Stimulated activated CD4-positive, alpha-beta T cell treated with anti-CD3 and anti-CD28 coated beads, Interleukin-4, amount 100 ng/mL, for 24 hours (primary cell): ENCODE results near the gene CTSA.
A peak's percentile ranks its signal among the peaks of the same experiment; 100 is the strongest.

ENCODE experiments used
- DNase-seq: peaks from one replicate; pipeline ENCODE4 v3.0.0-alpha.2; 2020

Gene CTSA

DNA sequence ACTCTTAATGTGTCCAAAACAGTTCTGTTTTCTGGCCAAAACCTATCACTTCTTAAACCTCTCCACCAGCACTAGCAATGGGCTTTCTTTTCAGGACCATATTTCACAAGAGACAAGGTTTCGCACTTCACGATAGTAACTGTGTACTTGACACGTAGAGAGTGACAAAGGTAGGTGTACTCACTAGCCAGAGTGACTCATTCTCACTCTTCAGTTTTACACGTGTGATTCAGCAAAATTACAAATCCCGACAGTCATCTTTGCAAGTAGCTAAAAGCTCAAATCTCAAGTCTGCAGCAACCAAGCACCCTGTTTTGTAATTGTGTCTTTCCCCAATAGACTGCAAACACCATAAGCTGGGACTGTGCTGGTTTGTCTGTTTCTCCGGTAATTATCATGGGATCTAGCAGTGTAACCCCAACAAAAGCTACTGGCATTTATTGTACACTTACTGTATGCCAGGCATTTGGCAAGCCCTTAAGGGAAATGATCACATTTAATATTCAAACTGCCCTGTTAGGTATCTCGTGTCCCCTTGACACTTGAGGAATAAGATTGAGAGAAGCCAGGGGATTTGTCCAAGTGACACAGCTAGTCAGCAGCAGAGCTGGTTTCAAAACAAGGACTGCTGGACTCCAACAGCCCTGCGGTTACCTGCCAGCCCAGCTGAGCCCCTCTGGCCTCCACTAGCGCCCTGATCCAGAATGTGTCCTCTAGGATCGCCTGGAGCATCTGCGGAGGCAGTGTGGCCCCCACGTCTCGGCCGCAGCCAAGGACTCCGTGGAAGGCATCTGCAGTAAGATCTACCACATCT lies 53.2 kb downstream of the CTSA start:
- DNase-seq, result no peak

DNA sequence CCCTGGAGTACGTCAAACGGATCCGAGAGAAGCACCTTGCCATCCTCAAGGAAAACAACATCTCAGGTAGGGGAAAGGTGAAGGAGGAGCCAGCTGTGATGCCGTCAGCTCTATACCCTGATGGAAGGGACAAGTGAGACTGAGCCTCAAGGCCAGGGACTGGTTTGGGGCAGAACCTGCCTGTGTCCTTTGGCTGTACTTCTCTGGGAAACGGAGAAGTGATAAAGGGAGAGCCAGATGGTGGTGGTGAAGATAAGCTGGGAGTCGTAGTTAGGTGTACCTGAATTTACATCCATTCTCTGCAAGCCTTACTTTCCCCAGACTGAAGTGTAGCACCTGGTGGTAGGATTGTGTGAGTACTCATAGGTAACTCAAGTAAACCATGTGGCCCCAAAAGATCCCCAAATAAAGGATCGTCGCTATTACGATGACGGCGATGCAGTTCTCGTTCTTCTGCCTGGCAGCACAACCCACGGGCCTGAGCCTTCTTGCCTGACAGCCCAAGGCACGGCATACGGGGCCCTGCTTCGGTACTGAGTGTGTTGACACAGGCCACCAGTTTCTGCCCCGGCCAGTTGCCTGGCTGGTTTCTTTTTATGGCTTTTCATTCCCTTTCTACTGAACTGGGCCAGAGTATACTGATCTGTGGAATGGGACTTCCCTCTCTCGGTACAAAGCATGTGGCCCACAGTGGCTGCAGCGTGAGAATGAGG lies 54.0 kb downstream of the CTSA start:
- no peak for DNase-seq

DNA sequence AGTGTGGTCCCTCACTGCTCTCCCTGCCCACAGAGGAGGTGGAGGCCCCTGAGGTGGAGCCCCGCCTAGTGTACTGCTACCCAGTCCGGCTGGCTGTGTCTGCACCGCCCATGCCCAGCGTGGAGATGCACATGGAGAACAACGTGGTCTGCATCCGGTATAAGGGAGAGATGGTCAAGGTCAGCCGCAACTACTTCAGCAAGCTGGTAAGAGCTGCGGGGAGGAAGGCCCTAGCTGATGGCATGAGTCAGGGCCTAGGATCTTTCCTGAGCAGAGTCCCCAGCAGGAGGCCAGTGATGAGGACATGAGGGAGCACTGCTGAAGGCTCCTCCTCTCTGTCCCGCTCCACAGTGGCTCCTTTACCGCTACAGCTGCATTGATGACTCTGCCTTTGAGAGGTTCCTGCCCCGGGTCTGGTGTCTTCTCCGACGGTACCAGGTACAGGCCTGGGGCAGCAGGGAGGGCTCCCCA lies 54.6 kb downstream of the CTSA start:
- DNase-seq, result no peak

DNA sequence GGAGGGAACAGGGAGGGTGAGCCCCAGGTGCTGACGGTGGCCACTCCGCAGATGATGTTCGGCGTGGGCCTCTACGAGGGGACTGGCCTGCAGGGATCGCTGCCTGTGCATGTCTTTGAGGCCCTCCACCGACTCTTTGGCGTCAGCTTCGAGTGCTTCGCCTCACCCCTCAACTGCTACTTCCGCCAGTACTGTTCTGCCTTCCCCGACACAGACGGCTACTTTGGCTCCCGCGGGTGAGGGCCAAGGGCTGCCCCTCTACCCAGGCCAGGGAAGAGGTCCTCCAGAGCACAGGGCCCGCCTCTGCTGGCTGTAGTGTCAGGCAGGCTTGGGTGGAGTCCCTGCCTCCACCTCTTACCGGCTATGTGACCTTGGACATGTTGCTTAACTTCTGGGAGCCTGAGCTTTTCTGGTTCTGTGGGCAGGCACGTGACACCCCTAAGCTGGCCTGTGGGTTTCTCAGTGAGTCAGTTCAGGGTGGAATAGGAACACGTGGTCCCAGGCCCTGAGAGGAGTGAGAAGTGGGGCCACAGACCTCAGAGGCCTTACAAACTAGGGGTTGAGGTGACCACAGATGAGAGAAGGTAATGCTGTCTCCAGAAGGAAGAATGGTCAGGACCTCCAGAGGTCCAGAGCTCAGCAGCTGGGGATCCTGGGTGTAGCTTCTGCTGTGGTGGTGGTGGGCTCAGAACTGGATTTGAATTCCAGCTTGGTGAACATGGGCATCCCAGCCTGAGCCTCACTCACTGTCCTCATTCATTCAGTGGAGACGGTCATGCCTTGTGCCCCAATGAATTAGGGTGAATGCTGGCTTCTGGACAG lies 55.2 kb downstream of the CTSA start:
- DNase-seq, result peak; percentile 36

DNA sequence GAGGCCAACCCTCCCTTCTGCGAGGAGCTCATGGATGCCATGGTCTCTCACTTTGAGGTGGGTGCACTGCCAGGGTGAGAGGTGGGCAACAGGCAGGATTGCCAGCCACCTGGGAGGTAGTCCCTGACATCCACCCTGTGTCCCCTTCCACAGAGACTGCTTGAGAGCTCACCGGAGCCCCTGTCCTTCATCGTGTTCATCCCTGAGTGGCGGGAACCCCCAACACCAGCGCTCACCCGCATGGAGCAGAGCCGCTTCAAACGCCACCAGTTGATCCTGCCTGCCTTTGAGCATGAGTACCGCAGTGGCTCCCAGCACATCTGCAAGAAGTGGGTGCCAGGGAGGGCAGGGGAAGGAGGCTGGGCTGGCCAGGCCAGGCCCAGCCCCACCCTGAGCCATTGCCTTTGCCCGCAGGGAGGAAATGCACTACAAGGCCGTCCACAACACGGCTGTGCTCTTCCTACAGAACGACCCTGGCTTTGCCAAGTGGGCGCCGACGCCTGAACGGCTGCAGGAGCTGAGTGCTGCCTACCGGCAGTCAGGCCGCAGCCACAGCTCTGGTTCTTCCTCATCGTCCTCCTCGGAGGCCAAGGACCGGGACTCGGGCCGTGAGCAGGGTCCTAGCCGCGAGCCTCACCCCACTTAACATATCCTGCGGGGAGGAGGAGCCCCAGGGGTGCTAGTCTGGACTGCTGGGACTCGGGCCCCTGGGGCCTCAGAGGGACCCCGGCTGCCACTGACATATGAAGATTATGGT lies 56.2 kb downstream of the CTSA start:
- DNase-seq, result no peak

DNA sequence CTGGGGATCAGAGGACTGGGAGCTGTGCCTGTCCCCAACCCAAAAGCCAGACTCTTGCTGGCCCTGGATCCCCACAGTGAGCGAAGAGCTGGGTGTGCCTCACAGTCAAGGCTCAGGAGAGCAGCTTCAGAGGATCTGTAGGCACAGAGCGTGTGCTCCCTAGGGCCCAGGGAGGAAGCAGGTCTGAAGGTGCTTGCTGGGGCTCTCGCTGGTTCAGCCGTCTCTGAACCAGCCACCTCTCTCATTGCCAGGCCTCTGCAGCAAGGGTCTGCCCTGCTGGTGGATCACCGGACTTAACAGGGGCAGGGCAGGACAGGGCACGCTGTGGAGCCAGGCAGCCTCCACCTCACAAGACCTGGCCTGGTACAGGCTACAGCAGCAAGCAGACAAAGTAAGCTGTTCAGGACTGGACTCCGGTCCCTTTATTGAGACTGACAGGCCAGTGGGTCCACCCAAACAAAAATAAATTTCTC lies 57.2 kb downstream of the CTSA start:
- no peak for DNase-seq
